Stomach (tissue), 9 donors: ENCODE measurements around the gene NDOR1. TPM values are rescaled to one million over a fixed set of nuclear protein-coding genes. Genes with fewer than 3 reads are reported as not detected.

ENCODE experiments used
- DNase-seq, 2 donors: peaks; one replicate each; pipeline versions ENCODE4 v3.0.0 to v3.0.0-alpha.2; 2013 to 2019
- H3K27ac ChIP-seq, 5 donors: fragments of 200-600 bp in 4 of 5; sonication (generic) in 4 of 5; one replicate each; pipeline ENCODE4 v1.5.1; 2013 to 2019; ENCODE audit warnings: mild to moderate bottlenecking in 1 of 5, moderate library complexity in 1 of 5
- H3K27me3 ChIP-seq, 3 donors: fragments of 200-600 bp; sonication (generic); one replicate each; pipeline ENCODE4 v1.5.1; 2017 to 2019; ENCODE audit warnings: mixed run types in 1 of 3
- H3K36me3 ChIP-seq, 4 donors: fragments of 200-600 bp; sonication (generic); 1 replicate in 3 of 4; 2 replicates in 1 of 4; pipeline ENCODE4 v1.5.1; 2016 to 2019
- H3K4me1 ChIP-seq, 4 donors: fragments of 200-600 bp; sonication (generic); one replicate each; pipeline ENCODE4 v1.5.1; 2016 to 2019
- H3K4me3 ChIP-seq, 4 donors: fragments of 200-600 bp; sonication (generic) in 3 of 4; one replicate each; pipeline ENCODE4 v1.5.1; 2016 to 2019; ENCODE audit warnings: mild to moderate bottlenecking in 1 of 4
- H3K9me3 ChIP-seq, 4 donors: fragments of 200-600 bp; sonication (generic); one replicate each; pipeline ENCODE4 v1.5.1; 2016 to 2019
- EP300 ChIP-seq: sonication (generic); formaldehyde crosslinking; IDR thresholded peaks from one replicate; pipeline ENCODE4 v1.6.1; 2017; ENCODE audit warnings: antibody characterized with exemption
- POLR2A ChIP-seq, 4 donors: fragments of 450-650 bp; IDR thresholded peaks; one replicate each; pipeline ENCODE4 v1.6.1; 2016; ENCODE audit warnings: antibody characterized with exemption in 4 of 4, control low read depth in 2 of 4, mild to moderate bottlenecking in 1 of 4, moderate library complexity in 1 of 4
- POLR2AphosphoS5 ChIP-seq, 3 donors: sonication (generic); formaldehyde crosslinking; IDR thresholded peaks; one replicate each; pipeline ENCODE4 v1.6.1; 2016; ENCODE audit warnings: antibody characterized with exemption in 3 of 3
- WGBS, 5 donors: extraction: QIAGEN DNeasy Blood & Tissue Kit in 3 of 5; methylation state at CpG; one replicate each; pipeline versions ENCODE4 v1.1.5 to v1.1.7; 2013 to 2018; 5-methylcytosine and 5-hydroxymethylcytosine counted together
- intact Hi-C: fragments of 100-400 bp; cut with DNase I; formaldehyde crosslinking; loops from one replicate; pipeline ENCODE4 v1.15.1; 2023; ENCODE audit warnings: low total_unique reads
- polyA plus RNA-seq, 3 donors: library from polyadenylated mRNA; stranded (reverse); fragments of 200-250 nt; gene quantifications; one replicate each; pipeline ENCODE4 v1.2.3, GENCODE V29; 2013
- total RNA-seq, 5 donors: library from RNA; depleted of rRNA; stranded (reverse); fragments of >200 nt; gene quantifications; one replicate each; pipeline versions ENCODE4 v1.1.0 to v1.2.3, GENCODE V29; 2014 to 2016
- TF ChIP-seq, protein P1 (sequence below), 7 experiments: fragments of 450-650 bp in 4 of 7; fragments of 200-600 bp in 3 of 7; sonication (generic) in 3 of 7; IDR thresholded peaks; one replicate each; pipeline ENCODE4 v1.5.1; 2016 to 2019; ENCODE audit warnings: antibody characterized with exemption in 7 of 7, control low read depth in 2 of 7, mild to moderate bottlenecking in 1 of 7
- donor health status: healthy with polysubstance abuse.
- donor health status: Bipolar disorder and iron deficiency.
- donor health status: healthy.

Gene NDOR1
- total and polyA plus RNA-seq, 8 donors = 0.89 to 105 (median 7.9) TPM

DNA sequence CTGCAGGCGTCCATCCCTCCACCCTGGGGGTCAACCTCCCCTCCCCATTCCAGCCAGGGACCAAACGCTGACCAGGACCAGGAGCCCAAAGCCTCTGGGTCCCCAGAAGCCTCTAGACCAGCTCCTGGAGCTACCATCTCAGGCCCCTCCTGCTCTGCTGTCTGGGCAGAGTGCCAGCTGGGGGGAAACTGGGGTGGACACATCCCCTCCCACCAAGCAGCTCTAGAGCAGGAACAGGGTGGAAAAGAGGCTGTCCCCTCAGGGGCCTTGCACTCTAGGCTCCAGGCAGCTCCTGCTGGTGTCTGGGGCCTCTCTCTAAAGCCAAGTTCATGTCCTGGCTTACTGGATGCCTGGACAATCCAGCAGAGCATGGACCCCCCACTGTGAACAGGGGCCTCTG lies 12.6 kb upstream of the NDOR1 start:
- TF ChIP-seq POLR2A (IDR thresholded peaks at IDR 0.05) (no peak), EP300 (no peak), POLR2AphosphoS5 (IDR thresholded peaks at IDR 0.05) (no peak)
- TF ChIP-seq, protein P1, sequence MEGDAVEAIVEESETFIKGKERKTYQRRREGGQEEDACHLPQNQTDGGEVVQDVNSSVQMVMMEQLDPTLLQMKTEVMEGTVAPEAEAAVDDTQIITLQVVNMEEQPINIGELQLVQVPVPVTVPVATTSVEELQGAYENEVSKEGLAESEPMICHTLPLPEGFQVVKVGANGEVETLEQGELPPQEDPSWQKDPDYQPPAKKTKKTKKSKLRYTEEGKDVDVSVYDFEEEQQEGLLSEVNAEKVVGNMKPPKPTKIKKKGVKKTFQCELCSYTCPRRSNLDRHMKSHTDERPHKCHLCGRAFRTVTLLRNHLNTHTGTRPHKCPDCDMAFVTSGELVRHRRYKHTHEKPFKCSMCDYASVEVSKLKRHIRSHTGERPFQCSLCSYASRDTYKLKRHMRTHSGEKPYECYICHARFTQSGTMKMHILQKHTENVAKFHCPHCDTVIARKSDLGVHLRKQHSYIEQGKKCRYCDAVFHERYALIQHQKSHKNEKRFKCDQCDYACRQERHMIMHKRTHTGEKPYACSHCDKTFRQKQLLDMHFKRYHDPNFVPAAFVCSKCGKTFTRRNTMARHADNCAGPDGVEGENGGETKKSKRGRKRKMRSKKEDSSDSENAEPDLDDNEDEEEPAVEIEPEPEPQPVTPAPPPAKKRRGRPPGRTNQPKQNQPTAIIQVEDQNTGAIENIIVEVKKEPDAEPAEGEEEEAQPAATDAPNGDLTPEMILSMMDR (IDR thresholded peaks at IDR 0.05) = no peak
- Histone ChIP-seq H3K36me3 (peaks cover 15 to 31% (median 29%) of the 10 kb centered on the region in 4 donors), H3K4me3 (no peak overlapping the region), H3K27ac (peak overlapping the region in 3 of 5 donors; percentile 78 to 97 (median 86)), H3K9me3 (no peaks in the 10 kb centered on the region), H3K4me1 (peaks cover 47 to 90% (median 86%) of the 10 kb centered on the region in 4 donors), H3K27me3 (no peaks in the 10 kb centered on the region)
- intact Hi-C loops = no loop called here
- WGBS, 5 donors = 79 to 100% (median 89%) methylated on average over 2 of the region's 2 CpGs; no CpG with 5 or more reads in 1 of the 5 donors
- no peak for DNase-seq

DNA sequence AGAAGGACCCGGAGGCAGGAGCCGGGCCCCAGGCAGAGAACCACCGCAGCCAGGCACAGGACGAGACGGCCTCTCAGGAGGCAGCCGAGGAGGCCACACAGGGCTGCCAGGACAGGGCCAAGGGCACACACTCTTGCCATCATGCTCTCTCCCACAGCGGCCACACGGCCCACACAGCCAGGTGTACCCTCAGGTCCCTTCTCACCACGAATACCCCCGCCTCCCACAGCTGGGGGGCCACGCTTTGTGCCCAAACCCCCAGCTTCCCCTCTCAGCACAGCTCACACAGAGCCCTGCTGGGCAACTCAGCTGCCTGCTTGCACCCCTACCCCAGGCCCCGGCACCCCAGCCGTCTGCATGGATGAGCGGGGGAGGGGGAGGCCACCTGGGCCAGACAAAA lies 11.7 kb upstream of the NDOR1 start:
- no peak for TF ChIP-seq EP300
- 44 to 74% (median 65%) methylated on average over 12 to 14 of the region's 14 CpGs for WGBS, 5 donors
- Histone ChIP-seq H3K36me3 (peaks cover 15 to 31% (median 29%) of the 10 kb centered on the region in 4 donors), H3K9me3 (no peaks in the 10 kb centered on the region), H3K27ac (peak overlapping the region; percentile 78 to 97 (median 86)), H3K4me3 (peak overlapping the region in 2 of 4 donors; percentile 6 to 67), H3K4me1 (peaks cover 53 to 97% (median 93%) of the 10 kb centered on the region in 4 donors), H3K27me3 (no peaks in the 10 kb centered on the region)
- intact Hi-C loops = no loop called here
- no peak for DNase-seq

DNA sequence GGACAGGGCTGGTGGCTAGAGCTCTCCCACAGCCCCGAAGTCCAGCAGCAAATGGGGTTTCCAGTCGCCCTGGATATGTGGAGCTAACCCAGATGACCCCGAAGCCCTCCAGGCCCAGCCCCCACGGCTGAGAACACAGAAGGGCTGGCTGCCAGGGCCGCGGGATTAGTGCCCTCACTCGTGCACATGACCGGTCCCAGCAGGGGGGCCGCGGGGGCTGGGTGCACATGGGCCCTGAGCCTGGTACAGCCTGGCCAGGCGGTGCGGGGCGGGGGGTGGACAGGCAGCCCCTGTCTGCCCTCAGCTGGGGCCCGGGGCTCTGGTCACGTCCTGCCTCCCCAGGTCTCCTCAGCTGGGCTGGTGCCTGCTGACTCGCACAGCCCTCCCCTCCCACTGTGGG lies 11.1 kb upstream of the NDOR1 start:
- peak; percentile 56 to 93 for DNase-seq
- H3K4me1 ChIP-seq = peaks cover 56 to 99% (median 93%) of the 10 kb centered on the region in 4 donors
- H3K27me3 ChIP-seq = no peaks in the 10 kb centered on the region

DNA sequence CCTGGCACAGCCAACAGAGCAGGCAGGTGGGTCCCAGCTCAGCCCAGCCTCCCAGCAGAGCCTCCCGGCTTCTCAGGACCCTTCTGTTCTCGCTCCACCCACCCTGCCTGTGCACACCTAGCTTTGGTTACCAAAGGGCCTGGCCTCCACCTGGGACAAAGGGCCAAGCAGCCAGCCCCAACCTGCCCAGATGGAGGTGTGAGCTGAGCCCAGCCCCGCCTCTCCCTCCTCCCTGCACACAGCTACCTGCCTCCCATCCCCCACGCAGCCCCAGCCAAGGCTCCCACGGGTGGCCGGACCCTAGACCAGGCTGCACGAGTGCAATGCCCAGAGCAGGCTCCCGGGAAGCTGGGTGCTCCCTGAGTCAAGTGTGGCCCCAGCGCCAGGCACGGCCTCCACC lies 10.6 kb upstream of the NDOR1 start:
- H3K4me1 ChIP-seq = peaks cover 56 to 99% (median 93%) of the 10 kb centered on the region in 4 donors
- H3K4me3 ChIP-seq = peak overlapping the region; percentile 18 to 78 (median 47)
- peak overlapping the region; percentile 78 to 97 (median 86) for H3K27ac ChIP-seq
- WGBS, 5 donors = 21 to 62% (median 38%) methylated on average over 8 to 10 of the region's 10 CpGs
- peaks cover 13 to 28% (median 27%) of the 10 kb centered on the region in 4 donors for H3K36me3 ChIP-seq
- DNase-seq = peak; percentile 84 to 92
- no peaks in the 10 kb centered on the region for H3K9me3 ChIP-seq
- TF ChIP-seq EP300 (no peak), POLR2A (IDR thresholded peaks at IDR 0.05) (no peak), POLR2AphosphoS5 (IDR thresholded peaks at IDR 0.05) (peak in 2 of 3 donors; percentile 42 to 74)
- intact Hi-C loops = no loop called here
- no peaks in the 10 kb centered on the region for H3K27me3 ChIP-seq

More for the DNA sequence above, 11.1 kb upstream of the NDOR1 start:
- TF ChIP-seq, protein P1 (IDR thresholded peaks at IDR 0.05) = no peak
- TF ChIP-seq POLR2AphosphoS5 (IDR thresholded peaks at IDR 0.05) (no peak), POLR2A (IDR thresholded peaks at IDR 0.05) (no peak), EP300 (no peak)
- no peaks in the 10 kb centered on the region for H3K9me3 ChIP-seq
- WGBS, 5 donors = 23 to 37% (median 33%) methylated on average over 3 to 16 of the region's 16 CpGs
- peak overlapping the region; percentile 78 to 97 (median 86) for H3K27ac ChIP-seq
- intact Hi-C loops = no loop called here
- peak overlapping the region in 3 of 4 donors; percentile 6 to 78 (median 67) for H3K4me3 ChIP-seq
- H3K36me3 ChIP-seq = peaks cover 15 to 31% (median 29%) of the 10 kb centered on the region in 4 donors

DNA sequence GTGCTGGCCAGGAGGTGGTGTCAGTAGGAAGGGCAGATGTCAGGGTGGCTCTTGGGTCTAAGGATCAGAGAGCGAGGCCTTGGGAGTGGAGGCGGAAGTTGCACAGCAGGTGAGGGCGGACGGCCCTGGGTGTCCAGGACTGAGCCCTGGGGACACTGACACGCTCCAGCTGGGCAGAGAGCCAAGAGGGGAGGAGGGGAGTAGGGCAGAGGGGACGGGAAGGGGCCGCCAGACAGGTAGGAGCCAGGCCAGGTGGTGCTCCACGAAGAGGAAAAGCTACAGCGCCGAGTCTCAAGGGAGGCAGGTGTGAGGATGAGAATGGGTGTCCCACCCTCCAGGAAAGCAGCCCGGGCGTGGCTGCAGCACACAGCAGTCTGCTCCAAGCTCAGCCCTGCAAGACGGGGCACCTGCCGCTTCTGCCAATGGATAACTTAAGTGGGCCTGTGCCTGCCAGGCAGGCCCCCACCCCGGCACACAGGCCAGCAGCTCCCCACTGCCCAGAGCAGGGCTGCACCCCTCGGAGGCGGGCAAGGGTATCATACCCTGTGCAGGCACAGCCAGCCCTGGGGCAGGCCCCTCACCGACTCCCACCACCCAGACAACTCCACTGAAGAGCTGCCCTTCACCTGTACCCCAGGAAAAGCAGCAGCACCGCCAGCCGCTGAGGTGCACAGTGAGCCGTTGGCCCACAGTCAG lies 9.8 kb upstream of the NDOR1 start:
- H3K4me1 ChIP-seq = peaks cover 48 to 92% (median 86%) of the 10 kb centered on the region in 4 donors
- peak overlapping the region; percentile 78 to 97 (median 86) for H3K27ac ChIP-seq
- H3K27me3 ChIP-seq = no peaks in the 10 kb centered on the region
- no peaks in the 10 kb centered on the region for H3K9me3 ChIP-seq
- TF ChIP-seq POLR2AphosphoS5 (IDR thresholded peaks at IDR 0.05) (peak in 1 of 3 donors; percentile 28), POLR2A (IDR thresholded peaks at IDR 0.05) (no peak)
- TF ChIP-seq, protein P1 (IDR thresholded peaks at IDR 0.05) = no peak
- intact Hi-C loops = no loop called here
- whole genome bisulfite sequencing, 5 donors = 33 to 77% (median 37%) methylated on average over 12 to 21 of the region's 21 CpGs
- H3K4me3 ChIP-seq = peak overlapping the region; percentile 18 to 78 (median 47)
- H3K36me3 ChIP-seq = peaks cover 6 to 21% (median 19%) of the 10 kb centered on the region in 4 donors
- DNase-seq = peak; percentile 83 to 84
